Right lung (tissue), 10 donors: Measurements from ENCODE around the gene HSBP1L1. TPM values are rescaled to one million over a fixed set of nuclear protein-coding genes. Genes with fewer than 3 reads are reported as not detected.
A peak's percentile ranks its signal among the peaks of the same experiment; 100 is the strongest.

Experiments used
- DNase-seq, 2 donors: peaks; one replicate each; pipeline ENCODE4 v3.0.0-alpha.2; 2013
- long read RNA-seq, 8 donors: transcript quantifications; one replicate each; lab custom pipeline, GENCODE V29; 2026
- polyA plus RNA-seq, 5 donors: library from polyadenylated mRNA; unstranded; fragments of 120-200 nt; gene quantifications; one replicate each; pipeline versions ENCODE4 v1.2.1 to v1.2.3, GENCODE V29; 2013; ENCODE audit warnings: inconsistent platforms in 1 of 5, low replicate concordance in 1 of 5; ENCODE audit not compliant: insufficient read length in 5 of 5, insufficient read depth in 1 of 5

Gene HSBP1L1
- 10 to 100 TPM; 24.5 to 28.7 (median 27.7) TPM for polyA plus RNA-seq
- long read RNA-seq, donor 1, transcript HSBP1L1-205 (2 exons, 564 nt) = minor isoform, 5 of 59 reads
- long read RNA-seq, donor 1, transcript HSBP1L1-204 (1 exons, 775 nt) = major isoform, 33 of 59 reads
- long read RNA-seq, donor 1, transcript HSBP1L1-201 (4 exons, 771 nt) = minor isoform, 11 of 59 reads
- long read RNA-seq, donor 1, partial matches to known transcripts = 0 of 59 reads
- long read RNA-seq, donor 1, other reads (novel, unspliced or antisense) = 6 of 59 reads
- long read RNA-seq, donor 2, transcript HSBP1L1-204 (1 exons, 775 nt) = major isoform, 8 of 13 reads
- long read RNA-seq, donor 2, partial matches to known transcripts = 0 of 13 reads
- long read RNA-seq, donor 2, other reads (novel, unspliced or antisense) = 0 of 13 reads
- long read RNA-seq, donor 3, transcript HSBP1L1-204 (1 exons, 775 nt) = major isoform, 41 of 211 reads
- long read RNA-seq, donor 3, transcript HSBP1L1-201 (4 exons, 771 nt) = minor isoform, 12 of 211 reads
- long read RNA-seq, donor 3, partial matches to known transcripts = 50 of 211 reads
- long read RNA-seq, donor 3, other reads (novel, unspliced or antisense) = 103 of 211 reads
- long read RNA-seq, donor 4, transcript HSBP1L1-204 (1 exons, 775 nt) = major isoform, 9 of 18 reads
- long read RNA-seq, donor 4, transcript HSBP1L1-201 (4 exons, 771 nt) = minor isoform, 5 of 18 reads
- long read RNA-seq, donor 4, partial matches to known transcripts = 0 of 18 reads
- long read RNA-seq, donor 4, other reads (novel, unspliced or antisense) = 0 of 18 reads
- long read RNA-seq, donor 5, transcript HSBP1L1-201 (4 exons, 771 nt) = minor isoform, 16 of 52 reads
- long read RNA-seq, donor 5, transcript HSBP1L1-204 (1 exons, 775 nt) = major isoform, 30 of 52 reads
- long read RNA-seq, donor 5, partial matches to known transcripts = 0 of 52 reads
- long read RNA-seq, donor 5, other reads (novel, unspliced or antisense) = 0 of 52 reads
- long read RNA-seq, donor 6, transcript HSBP1L1-201 (4 exons, 771 nt) = minor isoform, 10 of 177 reads
- long read RNA-seq, donor 6, transcript HSBP1L1-204 (1 exons, 775 nt) = major isoform, 24 of 177 reads
- long read RNA-seq, donor 6, partial matches to known transcripts = 26 of 177 reads
- long read RNA-seq, donor 6, other reads (novel, unspliced or antisense) = 115 of 177 reads
- long read RNA-seq, donor 7, transcript HSBP1L1-204 (1 exons, 775 nt) = major isoform, 16 of 177 reads
- long read RNA-seq, donor 7, partial matches to known transcripts = 29 of 177 reads
- long read RNA-seq, donor 7, other reads (novel, unspliced or antisense) = 128 of 177 reads
- long read RNA-seq, donor 8, transcript HSBP1L1-204 (1 exons, 775 nt) = major isoform, 13 of 17 reads
- long read RNA-seq, donor 8, partial matches to known transcripts = 0 of 17 reads
- long read RNA-seq, donor 8, other reads (novel, unspliced or antisense) = 0 of 17 reads

- peak in 1 of 2 donors; percentile 55 for DNase-seq
Measured at GRCh38 chr18:79964330-79965118, at the start of gene HSBP1L1. HSBP1L1 (plus strand) TSS chr18:79964643; CDS start chr18:79964736, 93 bp downstream.

- DNase-seq = no peak
Measured at GRCh38 chr18:79915161-79916127, 49.0 kb upstream of the HSBP1L1 start.

DNA sequence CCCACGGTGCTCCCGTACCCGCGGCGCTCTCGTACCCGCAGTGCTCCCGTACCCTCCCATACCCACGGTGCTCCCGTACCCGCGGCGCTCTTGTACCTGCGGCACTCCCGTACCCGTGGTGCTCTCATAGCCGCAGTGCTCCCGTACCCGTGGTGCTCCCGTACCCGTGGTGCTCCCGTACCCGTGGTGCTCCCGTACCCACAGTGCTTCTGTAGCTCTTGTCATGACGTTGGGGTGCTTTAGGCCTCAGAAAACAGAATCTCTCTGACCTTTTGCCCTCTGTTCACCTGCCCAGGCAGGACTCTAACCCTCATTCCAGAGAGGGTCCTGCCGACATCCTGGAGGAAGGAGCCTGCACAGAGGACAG lies 48.3 kb upstream of the HSBP1L1 start:
- DNase-seq = no peak

DNA sequence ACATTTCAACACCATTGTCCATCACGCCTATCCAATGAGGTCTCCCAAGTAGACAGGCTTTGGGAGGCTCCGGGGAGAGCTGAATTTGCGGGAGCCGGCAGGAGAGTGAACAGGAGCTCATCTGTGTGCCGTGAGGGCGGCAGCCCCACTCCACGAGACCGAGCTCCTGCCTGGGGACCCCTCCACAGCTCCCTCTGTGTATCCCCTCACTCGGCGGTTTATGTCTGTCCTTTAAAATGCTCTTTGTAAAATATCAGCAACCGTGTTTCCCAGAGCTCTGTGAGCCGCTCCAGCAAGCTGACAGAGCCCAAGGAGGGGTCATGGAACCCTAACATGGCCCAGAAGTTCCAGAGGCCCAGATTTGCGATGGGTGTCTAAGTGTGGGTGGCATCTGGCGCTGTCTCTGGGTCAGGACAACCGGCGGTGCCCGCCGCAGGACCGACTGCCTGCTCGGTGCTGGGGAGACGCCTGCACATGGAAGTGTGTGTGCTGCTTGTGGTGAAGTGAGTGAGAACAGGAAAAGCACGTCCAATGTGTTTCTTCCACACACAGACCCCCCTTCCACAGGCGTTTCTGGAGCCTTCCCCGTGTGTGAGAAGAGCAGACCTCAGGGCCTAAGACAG lies 47.8 kb upstream of the HSBP1L1 start:
- DNase-seq = no peak

GRCh38 chr18:79917169-79917852 lies 47.1 kb upstream of the HSBP1L1 start:
- no peak for DNase-seq

DNA sequence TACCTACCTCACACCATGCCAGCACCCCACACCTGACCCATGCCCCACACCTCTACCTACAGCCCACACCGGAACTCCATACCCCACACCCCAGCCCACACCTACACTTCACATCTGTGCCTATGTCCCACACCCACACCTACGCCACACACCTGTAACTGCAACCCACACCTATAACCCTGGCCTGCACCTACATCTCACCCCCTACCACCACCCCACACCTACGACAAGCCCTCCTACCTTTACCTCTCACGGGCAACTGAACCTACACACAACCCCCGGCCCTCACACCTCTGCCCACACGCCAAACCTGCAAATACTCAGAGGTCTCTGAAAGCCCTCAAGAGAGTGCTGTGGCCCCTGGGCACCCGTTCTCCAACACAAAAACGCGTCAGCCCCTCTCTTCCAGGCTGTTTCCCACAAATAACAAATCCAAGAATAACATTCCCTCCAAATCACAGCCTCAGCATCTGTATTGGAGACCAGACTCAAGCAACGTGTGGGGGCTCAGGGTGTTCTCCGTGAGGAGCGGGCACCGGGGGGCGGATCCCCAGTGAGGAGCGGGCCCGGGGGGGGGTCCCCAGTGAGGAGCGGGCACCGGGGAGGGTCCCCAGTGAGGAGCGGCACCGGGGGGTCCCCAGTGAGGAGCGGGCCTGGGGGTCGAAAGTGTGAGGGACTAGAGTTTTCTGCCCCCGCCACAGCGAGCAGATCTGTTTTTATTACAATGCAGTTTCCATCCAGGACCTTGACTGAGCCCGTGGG lies 46.4 kb upstream of the HSBP1L1 start:
- DNase-seq = no peak

- no peak for DNase-seq
Measured at GRCh38 chr18:79918615-79919011, 45.8 kb upstream of the HSBP1L1 start.

DNA sequence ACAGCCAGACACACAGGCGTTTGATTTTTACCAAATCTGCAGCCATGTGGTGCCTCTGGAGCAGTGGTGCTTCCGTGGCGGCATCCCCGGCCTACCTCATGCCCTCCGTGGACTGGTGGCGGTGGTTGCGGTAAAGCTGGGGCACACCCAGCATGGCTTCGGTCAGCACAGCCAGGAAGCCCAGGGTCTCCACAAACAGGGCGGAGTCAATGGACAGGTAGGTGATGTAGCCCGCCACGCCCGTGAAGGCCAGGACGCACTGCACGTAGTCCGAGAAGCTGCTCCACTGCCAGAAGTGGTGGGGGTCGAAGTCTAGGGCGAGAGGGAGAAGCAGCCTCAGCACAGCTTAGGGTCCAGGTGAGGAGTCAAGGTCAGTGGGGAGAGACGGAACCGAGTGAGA lies 45.4 kb upstream of the HSBP1L1 start:
- DNase-seq = no peak

DNA sequence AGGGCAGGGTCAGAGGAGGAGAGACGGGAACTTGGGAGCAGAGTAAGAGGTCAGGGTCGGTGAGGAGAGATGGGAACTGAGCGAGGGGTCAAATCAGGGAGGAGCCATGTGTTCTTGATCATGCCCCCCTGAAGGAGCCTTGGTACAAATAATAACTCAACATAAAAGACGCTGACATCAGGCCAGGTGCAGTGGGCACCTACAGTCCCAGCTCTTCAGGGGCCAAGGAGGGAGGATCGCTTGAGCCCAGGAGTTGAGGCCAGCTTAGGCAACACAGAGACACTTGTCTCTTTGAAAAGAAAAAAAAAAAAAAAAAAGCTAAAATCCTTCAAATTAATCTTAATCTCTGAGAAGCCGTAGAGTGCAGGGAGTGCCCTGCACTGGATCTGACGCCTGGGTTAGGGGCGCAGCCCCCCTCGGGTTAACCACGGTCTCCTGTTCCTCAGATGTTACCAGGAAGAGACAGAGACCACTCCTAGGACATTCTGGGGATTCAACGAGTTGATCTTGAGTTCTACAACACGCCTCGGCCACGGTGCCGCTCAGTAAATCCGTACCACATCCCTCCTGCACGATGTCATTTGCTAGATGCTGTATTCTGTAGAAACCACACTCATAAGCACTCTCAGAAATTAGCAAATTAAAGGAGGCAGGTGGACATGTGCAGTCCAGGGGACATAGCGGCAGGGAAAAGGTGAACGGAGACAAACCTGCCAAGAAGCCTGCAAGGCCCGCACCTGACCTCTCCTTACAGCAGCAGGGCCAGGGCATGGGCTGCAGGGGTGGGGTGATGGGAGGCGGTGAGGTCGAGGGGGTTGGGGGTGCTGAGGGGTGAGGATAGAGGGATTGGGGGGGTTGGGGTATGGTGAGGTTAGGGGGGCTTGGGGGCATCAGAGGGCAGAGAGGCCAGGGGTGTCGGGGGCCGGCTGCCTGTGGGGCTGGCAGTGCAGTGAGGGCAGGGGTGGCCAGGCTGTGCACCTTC lies 42.2 kb upstream of the HSBP1L1 start:
- DNase-seq = no peak

GRCh38 chr18:79922971-79923411 lies 41.5 kb upstream of the HSBP1L1 start:
- DNase-seq = no peak

DNA sequence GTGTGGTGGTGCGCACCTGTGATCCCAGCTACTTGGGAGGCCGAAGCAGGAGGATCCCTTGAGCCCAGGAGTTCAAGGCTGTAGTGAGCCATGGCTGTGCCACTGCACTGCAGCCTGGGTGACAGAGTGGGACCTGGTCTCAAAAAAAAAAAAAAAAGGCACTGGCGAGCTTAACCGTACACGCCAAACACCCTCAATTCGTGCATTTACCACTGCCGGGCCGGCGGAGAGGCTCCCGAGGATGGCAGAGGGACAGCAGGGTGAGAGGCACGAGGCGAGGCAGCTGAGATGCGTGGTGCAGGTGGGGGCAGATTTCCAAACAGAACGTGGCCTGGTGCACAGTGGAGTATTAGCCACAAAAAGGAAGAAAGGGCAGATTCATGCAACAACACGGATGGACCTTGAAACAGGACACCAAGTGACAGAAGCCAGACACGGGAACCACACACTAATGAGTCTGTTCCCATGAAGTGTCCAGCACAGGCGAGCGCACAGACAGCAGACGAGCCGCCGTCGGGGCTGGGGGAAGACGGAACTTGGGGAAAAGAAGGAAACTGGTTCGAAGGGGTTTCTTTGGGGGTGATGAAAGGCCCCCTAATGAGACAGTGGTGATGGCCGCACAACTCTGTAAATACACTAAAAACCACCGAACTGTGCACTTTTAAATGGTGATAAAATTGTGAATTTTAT lies 40.4 kb upstream of the HSBP1L1 start:
- no peak for DNase-seq

GRCh38 chr18:79924814-79925731 lies 39.4 kb upstream of the HSBP1L1 start:
- DNase-seq = peak in 1 of 2 donors; percentile 13

- no peak for DNase-seq
Measured at GRCh38 chr18:79926306-79926705, 38.1 kb upstream of the HSBP1L1 start.
